Breast epithelium (tissue), 3 donors: ENCODE results near the gene RAD9B.

ENCODE experiments used
- CTCF ChIP-seq, 3 donors: fragments of 450-650 bp; IDR thresholded peaks; one replicate each; pipeline ENCODE4 v1.5.1; 2016 to 2017; ENCODE audit warnings: antibody characterized with exemption in 3 of 3, mild to moderate bottlenecking in 3 of 3, moderate library complexity in 3 of 3
- POLR2A ChIP-seq: fragments of 450-650 bp; IDR thresholded peaks from one replicate; pipeline ENCODE4 v1.6.1; 2016; ENCODE audit warnings: antibody characterized with exemption, mild to moderate bottlenecking, moderate library complexity
- POLR2AphosphoS5 ChIP-seq, 3 donors: sonication (generic); formaldehyde crosslinking; IDR thresholded peaks; one replicate each; pipeline ENCODE4 v1.6.1; 2017; ENCODE audit warnings: antibody characterized with exemption in 3 of 3

- no peak for TF ChIP-seq CTCF (IDR thresholded peaks at IDR 0.05)
- no peak for TF ChIP-seq POLR2AphosphoS5 (IDR thresholded peaks at IDR 0.05)
- TF ChIP-seq POLR2A: no peak
Observed at GRCh38 chr12:110543965-110544364, 41.8 kb downstream of the RAD9B start.
